GM23248 (cell line): ENCODE measurements around the gene CDC45.

Source experiments
- EZH2 ChIP-seq: fragments of 200-600 bp; sonication (generic); IDR thresholded peaks from 2 replicates; pipeline ENCODE4 v1.6.1; 2018; ENCODE audit warnings: antibody characterized with exemption, mild to moderate bottlenecking; ENCODE audit not compliant: insufficient read depth, poor library complexity, severe bottlenecking
- EZH2phosphoT487 ChIP-seq: fragments of 200-600 bp; sonication (generic); IDR thresholded peaks from 2 replicates; pipeline ENCODE4 v1.6.1; 2018; ENCODE audit warnings: antibody characterized with exemption, moderate library complexity, mild to moderate bottlenecking, low read depth; ENCODE audit not compliant: insufficient read depth

DNA sequence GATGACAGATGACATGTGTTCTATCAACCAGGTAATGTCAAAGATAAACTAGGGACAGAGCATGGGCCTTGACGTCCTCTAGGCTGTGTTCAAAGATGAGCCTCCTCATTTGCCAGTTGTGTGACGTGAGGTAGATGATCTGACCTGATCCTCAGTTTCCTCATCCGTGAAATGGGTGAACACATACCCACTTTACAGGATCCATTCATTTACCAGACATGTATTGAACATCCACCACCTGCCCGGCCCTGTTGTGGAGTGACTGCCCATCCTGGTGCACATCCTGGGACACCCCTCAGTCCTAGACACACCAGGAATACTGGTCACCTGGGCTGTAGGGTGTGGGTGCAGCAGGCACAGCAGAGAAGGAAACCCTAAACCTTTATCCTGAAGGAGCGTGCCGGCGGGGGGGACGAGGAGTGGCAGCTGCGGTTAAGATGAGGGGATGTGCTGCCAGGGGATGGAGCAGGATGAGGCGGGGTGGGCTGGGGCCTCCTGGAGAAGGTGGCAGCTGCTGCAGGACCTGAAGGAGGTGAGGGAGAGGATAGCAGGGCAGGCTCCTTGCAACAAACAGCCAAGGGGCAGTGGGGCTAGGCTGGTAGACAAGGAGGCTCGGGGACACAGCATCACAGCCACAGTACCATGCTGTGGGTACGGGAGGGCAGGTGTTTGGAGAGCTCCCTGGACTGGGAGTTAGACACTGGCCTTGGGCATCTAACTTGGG is 36.1 kb downstream of the CDC45 start:
- TF ChIP-seq EZH2, result no peak
- no peak for TF ChIP-seq EZH2phosphoT487
